GM08714 (cell line): ENCODE results near the gene ATG2A.

Experiments used
- H3K4me3 ChIP-seq: fragments of 200-500 bp; sonication (Bioruptor generic); 2 replicates; pipeline ENCODE4 v1.5.1; 2014; ENCODE audit warnings: mild to moderate bottlenecking, low read length, inconsistent platforms
- ZNF274 ChIP-seq: IDR thresholded peaks from 2 replicates; pipeline ENCODE4 v1.6.1; 2012; ENCODE audit warnings: mild to moderate bottlenecking, low read depth, low read length

ATG2A gene

GRCh38 chr11:64917663-64917995 lies 620 bp upstream of the ATG2A start:
- peak overlapping the region; percentile 84 for H3K4me3 ChIP-seq
- no peak for TF ChIP-seq ZNF274

GRCh38 chr11:64916040-64916774 lies 802 bp downstream of the ATG2A start:
- H3K4me3 ChIP-seq = peak overlapping the region; percentile 73
- no peak for TF ChIP-seq ZNF274

GRCh38 chr11:64915376-64915887 lies 1.6 kb downstream of the ATG2A start:
- H3K4me3 ChIP-seq = no peak overlapping the region

GRCh38 chr11:64914123-64914522 lies 2.9 kb downstream of the ATG2A start:
- no peak overlapping the region for H3K4me3 ChIP-seq
- no peak for TF ChIP-seq ZNF274

More at GRCh38 chr11:64915376-64915887, 1.6 kb downstream of the ATG2A start:
- no peak for TF ChIP-seq ZNF274

- no peak for TF ChIP-seq ZNF274
- no peak overlapping the region for H3K4me3 ChIP-seq
These were observed 3.8 kb downstream of the ATG2A start for GRCh38 chr11:64913171-64913727.

GRCh38 chr11:64911689-64912088 lies 5.3 kb downstream of the ATG2A start:
- H3K4me3 ChIP-seq = no peak overlapping the region
- no peak for TF ChIP-seq ZNF274

GRCh38 chr11:64911142-64911541 lies 5.9 kb downstream of the ATG2A start:
- no peak for TF ChIP-seq ZNF274
- H3K4me3 ChIP-seq = no peak overlapping the region

GRCh38 chr11:64910451-64911093 lies 6.4 kb downstream of the ATG2A start:
- TF ChIP-seq ZNF274 = no peak
- H3K4me3 ChIP-seq = no peak overlapping the region

- no peak overlapping the region for H3K4me3 ChIP-seq
- TF ChIP-seq ZNF274 = no peak
These were observed 7.2 kb downstream of the ATG2A start for GRCh38 chr11:64909653-64910343.

- TF ChIP-seq ZNF274 = no peak
- no peak overlapping the region for H3K4me3 ChIP-seq
These were observed 8.2 kb downstream of the ATG2A start for GRCh38 chr11:64908766-64909165.

- no peak overlapping the region for H3K4me3 ChIP-seq
- no peak for TF ChIP-seq ZNF274
These were observed 10.7 kb downstream of the ATG2A start for GRCh38 chr11:64906314-64906635.

- no peak for TF ChIP-seq ZNF274
- no peak overlapping the region for H3K4me3 ChIP-seq
These were observed 11.3 kb downstream of the ATG2A start for GRCh38 chr11:64905516-64906313.

- TF ChIP-seq ZNF274 = no peak
- no peak overlapping the region for H3K4me3 ChIP-seq
These were observed 13.6 kb downstream of the ATG2A start for GRCh38 chr11:64903291-64903833.
